ENCODE results near the gene ALDH1A2. TPM values are rescaled to one million over a fixed set of nuclear protein-coding genes. Genes with fewer than 3 reads are reported as not detected.

ALDH1A2 gene
- total RNA-seq, 1 donor from 2014 or later = 22.1 TPM

DNA sequence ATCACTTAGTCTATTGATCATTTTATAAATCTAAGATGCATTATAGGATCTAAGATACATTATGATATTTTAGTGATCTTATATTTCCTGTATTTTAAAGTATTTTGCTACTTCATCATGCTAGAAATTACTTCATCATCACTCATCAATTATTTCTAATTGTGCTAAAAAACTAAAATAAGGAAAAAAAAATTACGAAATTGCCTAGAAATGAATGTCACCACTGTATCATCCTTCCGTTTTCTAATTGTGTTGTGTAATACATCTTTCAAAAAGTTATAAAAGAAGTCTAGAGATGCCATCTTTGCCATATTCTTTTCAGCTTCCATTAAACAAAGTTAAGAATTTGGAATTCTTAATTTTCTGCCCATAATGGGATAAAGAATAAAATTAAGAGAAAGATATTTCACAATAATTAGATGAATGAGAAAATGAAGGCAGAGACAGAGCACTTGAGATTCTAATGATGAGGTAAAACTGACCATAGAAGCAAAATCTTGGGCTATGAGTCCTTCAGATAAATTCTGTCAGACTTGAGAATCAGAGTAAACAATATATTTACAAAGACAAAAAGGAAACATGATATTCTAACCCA lies 48.8 kb downstream of the ALDH1A2 start:
- H3K27ac ChIP-seq = no peak overlapping the region
- intact Hi-C loops (cut with DNase I) = no loop called here
- DNase-seq (ENCODE audit: extremely low spot score in 2 of 2) = no peak
- no peaks in the 10 kb centered on the region for H3K9me3 ChIP-seq
- H3K4me3 ChIP-seq = no peak overlapping the region
- H3K27me3 ChIP-seq = no peaks in the 10 kb centered on the region
- no peaks in the 10 kb centered on the region for H3K36me3 ChIP-seq
- peaks cover 6% of the 10 kb centered on the region for H3K4me1 ChIP-seq
- no peak for TF ChIP-seq POLR2AphosphoS5 (IDR thresholded peaks at IDR 0.05; ENCODE audit: insufficient read depth in 1 of 2, low read depth in 1 of 2)
- no peak for TF ChIP-seq POLR2A (IDR thresholded peaks at IDR 0.05)
- TF ChIP-seq, protein P1, sequence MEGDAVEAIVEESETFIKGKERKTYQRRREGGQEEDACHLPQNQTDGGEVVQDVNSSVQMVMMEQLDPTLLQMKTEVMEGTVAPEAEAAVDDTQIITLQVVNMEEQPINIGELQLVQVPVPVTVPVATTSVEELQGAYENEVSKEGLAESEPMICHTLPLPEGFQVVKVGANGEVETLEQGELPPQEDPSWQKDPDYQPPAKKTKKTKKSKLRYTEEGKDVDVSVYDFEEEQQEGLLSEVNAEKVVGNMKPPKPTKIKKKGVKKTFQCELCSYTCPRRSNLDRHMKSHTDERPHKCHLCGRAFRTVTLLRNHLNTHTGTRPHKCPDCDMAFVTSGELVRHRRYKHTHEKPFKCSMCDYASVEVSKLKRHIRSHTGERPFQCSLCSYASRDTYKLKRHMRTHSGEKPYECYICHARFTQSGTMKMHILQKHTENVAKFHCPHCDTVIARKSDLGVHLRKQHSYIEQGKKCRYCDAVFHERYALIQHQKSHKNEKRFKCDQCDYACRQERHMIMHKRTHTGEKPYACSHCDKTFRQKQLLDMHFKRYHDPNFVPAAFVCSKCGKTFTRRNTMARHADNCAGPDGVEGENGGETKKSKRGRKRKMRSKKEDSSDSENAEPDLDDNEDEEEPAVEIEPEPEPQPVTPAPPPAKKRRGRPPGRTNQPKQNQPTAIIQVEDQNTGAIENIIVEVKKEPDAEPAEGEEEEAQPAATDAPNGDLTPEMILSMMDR (IDR thresholded peaks at IDR 0.05) = no peak

GRCh38 chr15:58015565-58015964 lies 49.9 kb downstream of the ALDH1A2 start:
- intact Hi-C loops (cut with DNase I) = no loop called here
- TF ChIP-seq POLR2A (IDR thresholded peaks at IDR 0.05) (no peak), POLR2AphosphoS5 (IDR thresholded peaks at IDR 0.05; ENCODE audit: insufficient read depth in 1 of 2, low read depth in 1 of 2) (no peak)
- TF ChIP-seq, protein P1 (IDR thresholded peaks at IDR 0.05) = no peak
- H3K27me3 ChIP-seq = no peaks in the 10 kb centered on the region
- H3K4me3 ChIP-seq = no peak overlapping the region
- H3K36me3 ChIP-seq = no peaks in the 10 kb centered on the region
- H3K9me3 ChIP-seq = no peaks in the 10 kb centered on the region
- no peaks in the 10 kb centered on the region for H3K4me1 ChIP-seq
- H3K27ac ChIP-seq = no peak overlapping the region
- DNase-seq (ENCODE audit: extremely low spot score in 2 of 2) = no peak

DNA sequence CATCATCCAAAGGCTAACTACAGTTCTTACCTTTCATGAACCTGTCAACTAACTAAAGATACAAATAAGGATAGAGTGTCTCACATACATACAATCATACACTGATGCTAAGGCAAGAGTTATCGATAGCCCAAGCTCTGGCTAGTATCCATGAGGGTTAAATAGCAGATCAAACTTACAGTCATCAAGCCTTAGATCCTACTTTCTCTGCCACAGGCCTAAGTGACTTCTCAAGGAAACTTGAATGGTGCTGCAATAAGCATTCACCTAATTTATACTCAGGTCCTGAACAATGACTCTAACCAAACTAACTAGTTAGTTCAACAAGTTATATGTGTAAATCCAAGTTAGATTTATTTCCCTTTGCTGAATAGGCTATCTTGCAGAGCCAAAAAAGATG lies 51.0 kb downstream of the ALDH1A2 start:
- no peaks in the 10 kb centered on the region for H3K9me3 ChIP-seq
- TF ChIP-seq POLR2A (IDR thresholded peaks at IDR 0.05) (no peak), POLR2AphosphoS5 (IDR thresholded peaks at IDR 0.05; ENCODE audit: insufficient read depth in 1 of 2, low read depth in 1 of 2) (no peak)
- TF ChIP-seq, protein P1 (IDR thresholded peaks at IDR 0.05) = no peak
- no peaks in the 10 kb centered on the region for H3K27me3 ChIP-seq
- no peaks in the 10 kb centered on the region for H3K36me3 ChIP-seq
- no peak overlapping the region for H3K27ac ChIP-seq
- no peak overlapping the region for H3K4me3 ChIP-seq
- no peaks in the 10 kb centered on the region for H3K4me1 ChIP-seq
- no peak for DNase-seq (ENCODE audit: extremely low spot score in 2 of 2)
- intact Hi-C loops (cut with DNase I) = no loop called here

DNA sequence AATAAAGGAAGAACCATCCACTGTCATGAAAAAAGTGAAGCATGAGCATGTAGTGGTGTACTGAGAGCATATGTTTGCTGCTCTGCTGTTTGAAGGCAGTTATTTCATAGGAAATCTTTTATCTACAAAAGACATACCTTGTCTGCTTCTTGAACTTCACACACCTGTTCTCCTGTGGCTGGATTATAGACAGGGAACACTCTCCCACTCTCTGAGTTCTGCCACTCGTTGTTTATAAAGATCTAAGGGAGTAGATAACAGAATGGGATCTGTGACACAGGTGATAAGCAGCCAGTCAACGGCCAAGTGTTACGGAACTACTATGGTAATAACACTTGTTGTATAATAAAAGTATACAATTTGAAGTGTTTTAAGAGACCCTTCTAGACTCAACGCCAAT lies 51.5 kb downstream of the ALDH1A2 start:
- intact Hi-C loops (cut with DNase I) = no loop called here
- no peaks in the 10 kb centered on the region for H3K9me3 ChIP-seq
- no peaks in the 10 kb centered on the region for H3K36me3 ChIP-seq
- H3K27me3 ChIP-seq = no peaks in the 10 kb centered on the region
- H3K4me3 ChIP-seq = no peak overlapping the region
- DNase-seq (ENCODE audit: extremely low spot score in 2 of 2) = no peak
- no peak overlapping the region for H3K27ac ChIP-seq
- no peak for TF ChIP-seq POLR2A (IDR thresholded peaks at IDR 0.05)
- no peaks in the 10 kb centered on the region for H3K4me1 ChIP-seq

DNA sequence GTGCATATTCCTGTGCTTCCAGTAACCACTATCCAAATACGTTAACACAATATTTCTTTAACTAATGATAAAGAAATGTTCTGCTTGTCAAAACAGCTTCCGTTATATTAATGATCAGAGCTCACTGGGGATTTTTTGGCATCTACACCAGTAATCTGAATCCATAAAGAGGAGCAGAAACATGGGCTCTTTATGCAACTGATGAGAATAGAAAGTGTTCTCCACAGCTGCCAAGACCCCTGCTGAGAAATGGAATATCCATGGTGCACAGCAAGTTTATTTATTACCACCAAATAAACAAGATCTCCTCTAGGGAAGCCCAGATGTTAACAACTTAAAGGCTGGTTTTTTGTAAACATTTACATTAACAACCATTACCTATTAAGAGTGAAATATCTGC lies 54.5 kb downstream of the ALDH1A2 start:
- intact Hi-C loops (cut with DNase I) = no loop called here
- no peaks in the 10 kb centered on the region for H3K9me3 ChIP-seq

More for the DNA sequence above, 54.5 kb downstream of the ALDH1A2 start:
- H3K27me3 ChIP-seq = no peaks in the 10 kb centered on the region
- H3K4me3 ChIP-seq = no peak overlapping the region
- no peak for DNase-seq (ENCODE audit: extremely low spot score in 2 of 2)
- TF ChIP-seq POLR2A (IDR thresholded peaks at IDR 0.05) (no peak), POLR2AphosphoS5 (IDR thresholded peaks at IDR 0.05; ENCODE audit: insufficient read depth in 1 of 2, low read depth in 1 of 2) (no peak)
- TF ChIP-seq, protein P1 (IDR thresholded peaks at IDR 0.05) = no peak
- H3K36me3 ChIP-seq = peaks cover 0 to 8% of the 10 kb centered on the region in 2 donors
- no peak overlapping the region for H3K27ac ChIP-seq
- no peaks in the 10 kb centered on the region for H3K4me1 ChIP-seq
